ENCODE data around the gene COQ10A. TPM values are rescaled to one million over a fixed set of nuclear protein-coding genes. Genes with fewer than 3 reads are reported as not detected.
A peak's percentile ranks its signal among the peaks of the same experiment; 100 is the strongest.

COQ10A gene
- total and polyA plus RNA-seq, 9 of the 15 experiments (the other 6 are each of a cell fraction or from before 2014, with no cell fraction given), result 3.1 to 26.4 (median 12.7) TPM

DNA sequence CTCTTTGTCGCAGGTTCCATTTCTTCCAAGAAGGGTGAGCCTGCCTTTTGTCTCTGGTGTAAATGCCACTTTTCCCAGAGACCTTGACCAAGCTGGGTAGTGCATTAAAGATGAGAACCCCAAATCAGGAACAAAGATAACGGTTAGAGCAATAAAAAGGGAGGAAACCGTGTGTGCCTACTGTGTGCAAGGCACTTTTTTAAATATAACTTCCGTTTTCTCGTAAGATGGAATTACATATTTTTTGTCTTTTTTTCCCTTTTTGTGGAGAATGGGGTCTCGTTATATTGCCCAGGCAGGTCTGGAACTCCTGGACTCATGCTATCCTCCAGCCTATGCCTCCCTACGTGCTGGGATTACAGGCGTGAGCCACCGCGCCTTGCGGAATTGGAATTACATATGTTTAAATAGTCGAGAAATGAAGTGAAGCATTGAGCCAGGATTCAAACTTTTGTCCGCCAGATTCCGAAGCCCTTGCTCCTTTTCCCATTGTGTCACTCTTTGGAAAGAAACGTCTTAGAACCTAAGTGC is 43.1 kb upstream of the COQ10A start (continued):
- no peak for TF ChIP-seq SAFB2 (IDR thresholded peaks at IDR 0.05; ENCODE audit: borderline replicate concordance, low read depth, low read length, severe bottlenecking)
- TF ChIP-seq, protein P1, sequence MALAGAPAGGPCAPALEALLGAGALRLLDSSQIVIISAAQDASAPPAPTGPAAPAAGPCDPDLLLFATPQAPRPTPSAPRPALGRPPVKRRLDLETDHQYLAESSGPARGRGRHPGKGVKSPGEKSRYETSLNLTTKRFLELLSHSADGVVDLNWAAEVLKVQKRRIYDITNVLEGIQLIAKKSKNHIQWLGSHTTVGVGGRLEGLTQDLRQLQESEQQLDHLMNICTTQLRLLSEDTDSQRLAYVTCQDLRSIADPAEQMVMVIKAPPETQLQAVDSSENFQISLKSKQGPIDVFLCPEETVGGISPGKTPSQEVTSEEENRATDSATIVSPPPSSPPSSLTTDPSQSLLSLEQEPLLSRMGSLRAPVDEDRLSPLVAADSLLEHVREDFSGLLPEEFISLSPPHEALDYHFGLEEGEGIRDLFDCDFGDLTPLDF (CRISPR knock-in tag; IDR thresholded peaks at IDR 0.05), result no peak
- no peak for TF ChIP-seq RBFOX2 (IDR thresholded peaks at IDR 0.05; ENCODE audit: low read depth, low read length)
- TF ChIP-seq SRSF1 (IDR thresholded peaks at IDR 0.05; ENCODE audit: low read depth, low read length), result no peak
- no peak for TF ChIP-seq FOS (IDR thresholded peaks at IDR 0.05; ENCODE audit: extremely low read depth, insufficient read length)
- TF ChIP-seq POLR2AphosphoS2 (IDR thresholded peaks at IDR 0.05; ENCODE audit: low read length), result no peak
- 0 out of 2 replicates have a peak, but pooled peaks have one; percentile 11 for TF ChIP-seq STAT5A (IDR thresholded peaks at IDR 0.05; ENCODE audit: borderline replicate concordance, low read length)
- TF ChIP-seq, protein P2, sequence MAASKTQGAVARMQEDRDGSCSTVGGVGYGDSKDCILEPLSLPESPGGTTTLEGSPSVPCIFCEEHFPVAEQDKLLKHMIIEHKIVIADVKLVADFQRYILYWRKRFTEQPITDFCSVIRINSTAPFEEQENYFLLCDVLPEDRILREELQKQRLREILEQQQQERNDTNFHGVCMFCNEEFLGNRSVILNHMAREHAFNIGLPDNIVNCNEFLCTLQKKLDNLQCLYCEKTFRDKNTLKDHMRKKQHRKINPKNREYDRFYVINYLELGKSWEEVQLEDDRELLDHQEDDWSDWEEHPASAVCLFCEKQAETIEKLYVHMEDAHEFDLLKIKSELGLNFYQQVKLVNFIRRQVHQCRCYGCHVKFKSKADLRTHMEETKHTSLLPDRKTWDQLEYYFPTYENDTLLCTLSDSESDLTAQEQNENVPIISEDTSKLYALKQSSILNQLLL (CRISPR knock-in tag; IDR thresholded peaks at IDR 0.05; ENCODE audit: borderline replicate concordance), result no peak
- no peak for TF ChIP-seq CBX5 (IDR thresholded peaks at IDR 0.05; ENCODE audit: borderline replicate concordance, low read depth)
- peak in 1 of 2 experiments; percentile 67; a peak in 1 of 4 replicates for TF ChIP-seq CSDE1 (IDR thresholded peaks at IDR 0.05)
- TF ChIP-seq ZNF133 (CRISPR knock-in tag; IDR thresholded peaks at IDR 0.05), result no peak
- TF ChIP-seq HNRNPK (IDR thresholded peaks at IDR 0.05; ENCODE audit: low read depth, low read length, poor library complexity, severe bottlenecking), result no peak
- TF ChIP-seq HDGF (IDR thresholded peaks at IDR 0.05), result no peak
- TF ChIP-seq MTA2 (IDR thresholded peaks at IDR 0.05; ENCODE audit: low read depth), result no peak
- no peak for TF ChIP-seq FOXM1 (IDR thresholded peaks at IDR 0.05; ENCODE audit: low read depth)
- no peak for TF ChIP-seq FOXM1 (CRISPR knock-in tag; IDR thresholded peaks at IDR 0.05; ENCODE audit: low read depth)
- no peak for TF ChIP-seq ATF7 (IDR thresholded peaks at IDR 0.05)
- no peak for TF ChIP-seq MCM7 (IDR thresholded peaks at IDR 0.05)
- 0 out of 2 replicates have a peak, but pooled peaks have one; percentile 50 for TF ChIP-seq ADNP (tag; IDR thresholded peaks at IDR 0.05)
- TF ChIP-seq BRF1 (IDR thresholded peaks at IDR 0.05; ENCODE audit: borderline replicate concordance, extremely low read depth, insufficient read length), result no peak
- TF ChIP-seq DNMT1 (IDR thresholded peaks at IDR 0.05), result no peak
- TF ChIP-seq, protein P3, sequence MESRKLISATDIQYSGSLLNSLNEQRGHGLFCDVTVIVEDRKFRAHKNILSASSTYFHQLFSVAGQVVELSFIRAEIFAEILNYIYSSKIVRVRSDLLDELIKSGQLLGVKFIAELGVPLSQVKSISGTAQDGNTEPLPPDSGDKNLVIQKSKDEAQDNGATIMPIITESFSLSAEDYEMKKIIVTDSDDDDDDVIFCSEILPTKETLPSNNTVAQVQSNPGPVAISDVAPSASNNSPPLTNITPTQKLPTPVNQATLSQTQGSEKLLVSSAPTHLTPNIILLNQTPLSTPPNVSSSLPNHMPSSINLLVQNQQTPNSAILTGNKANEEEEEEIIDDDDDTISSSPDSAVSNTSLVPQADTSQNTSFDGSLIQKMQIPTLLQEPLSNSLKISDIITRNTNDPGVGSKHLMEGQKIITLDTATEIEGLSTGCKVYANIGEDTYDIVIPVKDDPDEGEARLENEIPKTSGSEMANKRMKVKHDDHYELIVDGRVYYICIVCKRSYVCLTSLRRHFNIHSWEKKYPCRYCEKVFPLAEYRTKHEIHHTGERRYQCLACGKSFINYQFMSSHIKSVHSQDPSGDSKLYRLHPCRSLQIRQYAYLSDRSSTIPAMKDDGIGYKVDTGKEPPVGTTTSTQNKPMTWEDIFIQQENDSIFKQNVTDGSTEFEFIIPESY (CRISPR knock-in tag; IDR thresholded peaks at IDR 0.05), result peak; percentile 98
- TF ChIP-seq HDAC2 (IDR thresholded peaks at IDR 0.05), result no peak
- no peak for TF ChIP-seq SOX6 (IDR thresholded peaks at IDR 0.05)
- TF ChIP-seq CREM (IDR thresholded peaks at IDR 0.05; ENCODE audit: low read depth), result no peak
- no peak for TF ChIP-seq ZFP1 (CRISPR knock-in tag; IDR thresholded peaks at IDR 0.05)
- no peak for TF ChIP-seq HSF4 (CRISPR knock-in tag; IDR thresholded peaks at IDR 0.05; ENCODE audit: borderline replicate concordance)
- TF ChIP-seq ARID2 (IDR thresholded peaks at IDR 0.05), result no peak
- no peak for TF ChIP-seq XRCC5 (IDR thresholded peaks at IDR 0.05; ENCODE audit: low read depth, low read length)
- TF ChIP-seq MTA3 (IDR thresholded peaks at IDR 0.05; ENCODE audit: borderline replicate concordance), result no peak

Measured in K562 (cell line).